Measurements from ENCODE around the gene THRB.

The THRB gene

GRCh38 chr3:24485511-24485910 is 9.1 kb downstream of the THRB start:
- no peak for DNase-seq

- DNase-seq = no peak
Measured at GRCh38 chr3:24483873-24484272, 10.8 kb downstream of the THRB start.

GRCh38 chr3:24482096-24482705 is 12.4 kb downstream of the THRB start:
- DNase-seq = no peak

GRCh38 chr3:24481193-24481592 is 13.5 kb downstream of the THRB start:
- DNase-seq = no peak

- DNase-seq = no peak
Measured at GRCh38 chr3:24480497-24480896, 14.2 kb downstream of the THRB start.

- no peak for DNase-seq
Measured at GRCh38 chr3:24479816-24480215, 14.8 kb downstream of the THRB start.

GRCh38 chr3:24476871-24477656 is 17.6 kb downstream of the THRB start:
- DNase-seq = no peak

GRCh38 chr3:24475925-24476324 is 18.7 kb downstream of the THRB start:
- no peak for DNase-seq

GRCh38 chr3:24474862-24475261 is 19.8 kb downstream of the THRB start:
- DNase-seq = no peak

GRCh38 chr3:24472358-24472757 is 22.3 kb downstream of the THRB start:
- no peak for DNase-seq

GRCh38 chr3:24471486-24471885 is 23.2 kb downstream of the THRB start:
- no peak for DNase-seq

GRCh38 chr3:24470277-24470676 is 24.4 kb downstream of the THRB start:
- DNase-seq = no peak

GRCh38 chr3:24464389-24464788 is 30.3 kb downstream of the THRB start:
- no peak for DNase-seq

- DNase-seq = no peak
Measured at GRCh38 chr3:24462737-24463136, 31.9 kb downstream of the THRB start.

GRCh38 chr3:24460974-24461373 is 33.7 kb downstream of the THRB start:
- no peak for DNase-seq

GRCh38 chr3:24457719-24458118 is 36.9 kb downstream of the THRB start:
- DNase-seq = no peak

- DNase-seq = no peak
Measured at GRCh38 chr3:24454856-24455255, 39.8 kb downstream of the THRB start.

GRCh38 chr3:24454393-24454792 is 40.3 kb downstream of the THRB start:
- DNase-seq = no peak

- DNase-seq = no peak
Measured at GRCh38 chr3:24451461-24452099, 43.1 kb downstream of the THRB start.

- DNase-seq = no peak
Measured at GRCh38 chr3:24450160-24450907, 44.3 kb downstream of the THRB start.

GRCh38 chr3:24447836-24448235 is 46.8 kb downstream of the THRB start:
- DNase-seq = no peak

- no peak for DNase-seq
Measured at GRCh38 chr3:24446032-24446431, 48.6 kb downstream of the THRB start.

GRCh38 chr3:24443476-24443875 is 51.2 kb downstream of the THRB start:
- no peak for DNase-seq

All from NCI-H1930 (cell line).